Bronchus fibroblast of lung (primary cell): Measurements from ENCODE around the gene YWHAG. TPM values are rescaled to one million over a fixed set of nuclear protein-coding genes. Genes with fewer than 3 reads are reported as not detected.

Experiments used
- total RNA-seq: library from RNA; depleted of rRNA; stranded (reverse); fragments of >200 nt; gene quantifications from 2 replicates; pipeline ENCODE4 v1.2.3, GENCODE V29; 2015

Gene YWHAG
- total RNA-seq = 38.1 and 47.4 TPM in 2 replicates

GRCh38 chr7:76358481-76359110 lies at the start of gene YWHAG:
Gene YWHAG, minus strand, starts transcription at chr7:76358991. Its CDS starts 183 bp downstream, at chr7:76358808.

DNA sequence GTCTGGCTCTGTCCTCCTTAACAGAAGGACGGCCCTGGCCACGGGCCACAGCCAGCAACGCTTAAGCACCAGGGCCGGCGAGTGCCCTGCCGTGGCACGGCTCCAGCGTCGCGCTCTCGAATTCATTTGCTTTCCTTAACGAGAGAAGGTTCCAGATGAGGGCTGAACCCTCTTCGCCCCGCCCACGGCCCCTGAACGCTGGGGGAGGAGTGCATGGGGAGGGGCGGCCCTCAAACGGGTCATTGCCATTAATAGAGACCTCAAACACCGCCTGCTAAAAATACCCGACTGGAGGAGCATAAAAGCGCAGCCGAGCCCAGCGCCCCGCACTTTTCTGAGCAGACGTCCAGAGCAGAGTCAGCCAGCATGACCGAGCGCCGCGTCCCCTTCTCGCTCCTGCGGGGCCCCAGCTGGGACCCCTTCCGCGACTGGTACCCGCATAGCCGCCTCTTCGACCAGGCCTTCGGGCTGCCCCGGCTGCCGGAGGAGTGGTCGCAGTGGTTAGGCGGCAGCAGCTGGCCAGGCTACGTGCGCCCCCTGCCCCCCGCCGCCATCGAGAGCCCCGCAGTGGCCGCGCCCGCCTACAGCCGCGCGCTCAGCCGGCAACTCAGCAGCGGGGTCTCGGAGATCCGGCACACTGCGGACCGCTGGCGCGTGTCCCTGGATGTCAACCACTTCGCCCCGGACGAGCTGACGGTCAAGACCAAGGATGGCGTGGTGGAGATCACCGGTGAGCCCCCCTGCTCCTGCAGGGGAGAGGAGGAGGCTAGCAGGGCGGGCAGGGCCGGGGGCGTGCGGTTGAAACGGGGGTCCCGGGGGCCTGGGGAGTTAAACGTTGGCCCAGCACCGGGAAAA lies 56.2 kb downstream of the YWHAG start, which contains the start of gene HSPB1:
HSPB1 (plus strand) TSS at position 327 of the 855 bp plus-strand sequence; CDS start at position 367, 40 bp downstream.

Other genes with a start within 250 kb of the YWHAG start
- 1.3 and 1.8 TPM in 2 replicates for gene SRRM3, start 157.1 kb downstream of the YWHAG start, total RNA-seq
- 620 and 643 TPM in 2 replicates for gene HSPB1, start 56.3 kb downstream of the YWHAG start, total RNA-seq
- gene SSC4D, start 50.7 kb upstream of the YWHAG start, total RNA-seq = 0.45 and 0.67 TPM in 2 replicates
- gene ZP3, start 66.0 kb upstream of the YWHAG start, total RNA-seq = 0.84 and 2.5 TPM in 2 replicates
- 10.9 and 12.4 TPM in 2 replicates for gene DTX2, start 102.7 kb upstream of the YWHAG start, total RNA-seq
- gene UPK3B, start 151.6 kb upstream of the YWHAG start, total RNA-seq = not detected in 2 replicates
- gene SPDYE16, start 184.3 kb upstream of the YWHAG start, total RNA-seq = not detected in 2 replicates